SK-N-MC (cell line): ENCODE results near the gene GNAO1.

Experiments used
- EZH2 ChIP-seq: fragments of 200-600 bp; sonication (generic); IDR thresholded peaks from one replicate; pipeline ENCODE4 v1.6.1; 2017; ENCODE audit warnings: antibody characterized with exemption
- POLR2AphosphoS5 ChIP-seq: IDR thresholded peaks from 2 replicates; pipeline ENCODE4 v1.6.1; 2012; ENCODE audit warnings: mild to moderate bottlenecking, low read depth, low read length, borderline replicate concordance

DNA sequence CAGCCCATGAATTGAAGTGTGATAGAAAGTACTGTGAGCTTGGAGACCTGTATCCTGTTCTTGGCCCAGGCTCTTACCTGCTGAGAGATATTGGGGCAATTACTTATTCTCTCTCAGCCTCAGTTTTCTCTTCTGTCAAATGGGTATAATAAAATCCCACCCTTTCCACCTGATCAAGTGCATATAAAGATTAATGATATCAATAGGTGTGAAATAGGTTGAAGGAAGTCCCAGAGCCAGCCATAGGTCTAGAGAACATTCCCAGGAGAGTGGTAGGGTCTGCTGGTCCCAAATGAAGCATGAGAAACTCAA is 81.2 kb downstream of the GNAO1 start:
- TF ChIP-seq POLR2AphosphoS5 (no peak), EZH2 (no peak)
